Neural progenitor cell (in vitro differentiated cells): Measurements from ENCODE around the gene DIS3L2. TPM values are rescaled to one million over a fixed set of nuclear protein-coding genes. Genes with fewer than 3 reads are reported as not detected.
"Not testable (repeated sequence)": the region's sequence is repeated elsewhere in the genome, so short reads cannot be mapped to it uniquely, and the experiment has no call there.

Source experiments
- DNase-seq: peaks from one replicate; pipeline ENCODE4 v3.0.0-alpha.2; 2016; ENCODE audit warnings: low spot score
- H2AFZ ChIP-seq: fragments of 200-600 bp; sonication (generic); replicated peaks from 2 replicates; pipeline ENCODE4 v1.6.1; 2016; ENCODE audit warnings: antibody characterized with exemption
- H3F3A ChIP-seq: fragments of 200-600 bp; sonication (generic); 2 replicates; pipeline ENCODE4 v1.6.1; 2016; ENCODE audit warnings: antibody characterized with exemption, low read depth
- H3K27ac ChIP-seq: fragments of 200-600 bp; sonication (generic); 2 replicates; pipeline ENCODE4 v1.5.1; 2016; ENCODE audit warnings: mild to moderate bottlenecking
- H3K27me3 ChIP-seq: fragments of 200-600 bp; sonication (generic); 2 replicates; pipeline ENCODE4 v1.6.1; 2016; ENCODE audit warnings: mild to moderate bottlenecking, moderate library complexity
- H3K36me3 ChIP-seq: fragments of 200-600 bp; sonication (generic); 2 replicates; pipeline ENCODE4 v1.5.1; 2016
- H3K4me1 ChIP-seq: fragments of 200-600 bp; sonication (generic); 2 replicates; pipeline ENCODE4 v1.6.1; 2016; ENCODE audit warnings: mixed run types
- H3K4me2 ChIP-seq: fragments of 200-600 bp; sonication (generic); 2 replicates; pipeline ENCODE4 v1.6.1; 2016
- H3K4me3 ChIP-seq: fragments of 200-600 bp; sonication (generic); 2 replicates; pipeline ENCODE4 v1.5.1; 2016
- H3K79me2 ChIP-seq: fragments of 200-600 bp; sonication (generic); 2 replicates; pipeline ENCODE4 v1.6.1; 2016; ENCODE audit warnings: low read depth
- H3K9ac ChIP-seq: fragments of 200-600 bp; sonication (generic); 2 replicates; pipeline ENCODE4 v1.6.1; 2016
- H3K9me3 ChIP-seq: fragments of 200-600 bp; sonication (generic); 2 replicates; pipeline ENCODE4 v1.5.1; 2016; ENCODE audit warnings: low read depth
- H4K20me1 ChIP-seq: fragments of 200-600 bp; sonication (generic); 2 replicates; pipeline ENCODE4 v1.6.1; 2016; ENCODE audit warnings: low read depth
- H3K27ac Mint-ChIP-seq: 3 replicates; pipeline ENCODE4 v1.8.0; 2021; ENCODE audit warnings: mixed read lengths
- H3K27me3 Mint-ChIP-seq: 2 replicates; pipeline ENCODE4 v1.8.0; 2022; ENCODE audit warnings: low read depth, mild to moderate bottlenecking, inconsistent platforms, moderate library complexity, mixed read lengths; ENCODE audit not compliant: insufficient read depth
- H3K36me3 Mint-ChIP-seq: 3 replicates; pipeline ENCODE4 v1.8.0; 2021; ENCODE audit warnings: mixed read lengths
- H3K4me1 Mint-ChIP-seq: 3 replicates; pipeline ENCODE4 v1.8.0; 2021; ENCODE audit warnings: mixed read lengths
- H3K4me3 Mint-ChIP-seq: 3 replicates; pipeline ENCODE4 v1.8.0; 2021; ENCODE audit warnings: mild to moderate bottlenecking, moderate library complexity, mixed read lengths
- H3K9me3 Mint-ChIP-seq: 3 replicates; pipeline ENCODE4 v1.8.0; 2020; ENCODE audit warnings: mixed read lengths
- EZH2 ChIP-seq: fragments of 200-600 bp; sonication (generic); IDR thresholded peaks from 2 replicates; pipeline ENCODE4 v1.6.1; 2017; ENCODE audit warnings: antibody characterized with exemption, mild to moderate bottlenecking, moderate library complexity
- EZH2phosphoT487 ChIP-seq: fragments of 200-600 bp; sonication (generic); IDR thresholded peaks from 2 replicates; pipeline ENCODE4 v1.6.1; 2017; ENCODE audit warnings: antibody characterized with exemption
- total RNA-seq: library from RNA; depleted of rRNA; stranded (reverse); fragments of >200 nt; gene quantifications from 2 replicates; pipeline ENCODE4 v1.2.3, GENCODE V29; 2015; ENCODE audit warnings: low replicate concordance
- TF ChIP-seq, protein P1 (sequence below): fragments of 200-600 bp; sonication (generic); IDR thresholded peaks from 2 replicates; pipeline ENCODE4 v1.5.1; 2017; ENCODE audit warnings: antibody characterized with exemption, mild to moderate bottlenecking

Gene DIS3L2
- total RNA-seq, 1 donor from 2014 or later, result 23.2 TPM

DNA sequence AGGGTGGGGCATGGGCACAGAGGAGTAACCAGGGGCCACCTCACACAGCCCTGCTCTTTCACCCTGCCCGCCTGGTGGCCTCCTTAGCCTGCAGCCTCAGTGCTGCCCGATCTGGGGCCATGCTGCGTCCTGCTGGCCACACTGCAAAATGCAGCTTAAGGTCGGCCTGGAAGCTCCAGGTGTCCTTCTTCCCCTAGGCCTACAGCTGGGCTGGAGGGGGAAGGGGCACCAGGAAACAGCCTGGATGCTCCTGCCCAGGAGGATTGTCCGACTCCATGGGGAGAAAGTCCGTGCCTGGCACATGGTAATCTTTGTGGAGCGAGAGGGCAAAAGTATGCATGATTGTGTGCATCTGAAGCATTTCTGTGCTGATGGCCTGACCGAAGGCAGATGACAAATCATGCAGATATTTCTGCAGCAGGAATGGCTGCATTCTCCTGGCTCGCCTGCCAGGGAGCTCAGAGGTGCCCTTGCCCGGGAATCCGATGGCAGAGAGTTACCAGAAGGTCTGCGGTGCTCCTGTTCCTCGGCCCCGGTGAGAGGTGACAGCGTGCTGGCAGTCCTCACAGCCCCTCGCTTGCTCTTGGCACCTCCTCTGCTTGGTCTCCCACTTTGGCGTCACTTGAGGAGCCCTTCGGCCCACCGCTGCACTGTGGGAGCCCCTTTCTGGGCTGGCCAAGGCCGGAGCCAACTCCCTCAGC is 404.3 kb downstream of the DIS3L2 start:
- TF ChIP-seq, protein P1, sequence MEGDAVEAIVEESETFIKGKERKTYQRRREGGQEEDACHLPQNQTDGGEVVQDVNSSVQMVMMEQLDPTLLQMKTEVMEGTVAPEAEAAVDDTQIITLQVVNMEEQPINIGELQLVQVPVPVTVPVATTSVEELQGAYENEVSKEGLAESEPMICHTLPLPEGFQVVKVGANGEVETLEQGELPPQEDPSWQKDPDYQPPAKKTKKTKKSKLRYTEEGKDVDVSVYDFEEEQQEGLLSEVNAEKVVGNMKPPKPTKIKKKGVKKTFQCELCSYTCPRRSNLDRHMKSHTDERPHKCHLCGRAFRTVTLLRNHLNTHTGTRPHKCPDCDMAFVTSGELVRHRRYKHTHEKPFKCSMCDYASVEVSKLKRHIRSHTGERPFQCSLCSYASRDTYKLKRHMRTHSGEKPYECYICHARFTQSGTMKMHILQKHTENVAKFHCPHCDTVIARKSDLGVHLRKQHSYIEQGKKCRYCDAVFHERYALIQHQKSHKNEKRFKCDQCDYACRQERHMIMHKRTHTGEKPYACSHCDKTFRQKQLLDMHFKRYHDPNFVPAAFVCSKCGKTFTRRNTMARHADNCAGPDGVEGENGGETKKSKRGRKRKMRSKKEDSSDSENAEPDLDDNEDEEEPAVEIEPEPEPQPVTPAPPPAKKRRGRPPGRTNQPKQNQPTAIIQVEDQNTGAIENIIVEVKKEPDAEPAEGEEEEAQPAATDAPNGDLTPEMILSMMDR, result peak; percentile 56
- TF ChIP-seq EZH2phosphoT487, result no peak
- peak; percentile 67 for DNase-seq

DNA sequence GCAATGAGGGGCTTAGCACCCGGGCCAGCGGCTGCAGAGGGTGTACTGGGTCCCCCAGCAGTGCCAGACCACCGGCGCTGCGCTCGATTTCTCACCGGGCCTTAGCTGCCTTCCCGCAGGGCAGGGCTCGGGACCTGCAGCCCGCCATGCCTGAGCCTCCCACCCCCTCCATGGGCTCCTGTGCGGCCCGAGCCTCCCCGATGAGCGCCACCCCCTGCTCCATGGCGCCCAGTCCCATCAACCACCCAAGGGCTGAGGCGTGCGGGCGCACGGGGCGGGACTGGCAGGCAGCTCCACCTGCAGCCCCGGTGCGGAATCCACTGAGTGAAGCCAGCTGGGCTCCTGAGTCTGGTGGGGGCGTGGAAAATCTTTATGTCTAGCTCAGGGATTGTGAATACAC is 404.9 kb downstream of the DIS3L2 start:
- not testable (repeated sequence) for H3K27me3 Mint-ChIP-seq, H3K4me3 ChIP-seq, H3K9me3 Mint-ChIP-seq, H3K27ac Mint-ChIP-seq, H3K4me2 ChIP-seq, H2AFZ ChIP-seq, H4K20me1 ChIP-seq, H3K27ac ChIP-seq, DNase-seq, H3K36me3 ChIP-seq, H3K4me3 Mint-ChIP-seq, H3F3A ChIP-seq, H3K79me2 ChIP-seq, H3K9ac ChIP-seq, H3K36me3 Mint-ChIP-seq, H3K9me3 ChIP-seq, H3K27me3 ChIP-seq
- H3K4me1 Mint-ChIP-seq, result peaks cover 22% of the 10 kb centered on the region
- H3K4me1 ChIP-seq, result peaks cover 13% of the 10 kb centered on the region

More for the DNA sequence above, 404.3 kb downstream of the DIS3L2 start:
- H3K27ac ChIP-seq, result no peak overlapping the region
- no peaks in the 10 kb centered on the region for H3K27me3 ChIP-seq
- H4K20me1 ChIP-seq, result no peaks in the 10 kb centered on the region
- no peak overlapping the region for H3K4me3 ChIP-seq
- no peaks in the 10 kb centered on the region for H3K79me2 ChIP-seq
- Mint-ChIP-seq H3K9me3 (peaks cover 7% of the 10 kb centered on the region), H3K27ac (no peak overlapping the region), H3K36me3 (no peaks in the 10 kb centered on the region), H3K4me1 (peaks cover 22% of the 10 kb centered on the region), H3K4me3 (no peak overlapping the region), H3K27me3 (peaks cover 6% of the 10 kb centered on the region)
- H3F3A ChIP-seq, result no peaks in the 10 kb centered on the region
- no peaks in the 10 kb centered on the region for H3K36me3 ChIP-seq
- H3K9me3 ChIP-seq, result no peaks in the 10 kb centered on the region
- H3K4me2 ChIP-seq, result no peak overlapping the region
- H3K9ac ChIP-seq, result no peak overlapping the region
- peaks cover 13% of the 10 kb centered on the region for H3K4me1 ChIP-seq
- H2AFZ ChIP-seq, result no peak overlapping the region

DNA sequence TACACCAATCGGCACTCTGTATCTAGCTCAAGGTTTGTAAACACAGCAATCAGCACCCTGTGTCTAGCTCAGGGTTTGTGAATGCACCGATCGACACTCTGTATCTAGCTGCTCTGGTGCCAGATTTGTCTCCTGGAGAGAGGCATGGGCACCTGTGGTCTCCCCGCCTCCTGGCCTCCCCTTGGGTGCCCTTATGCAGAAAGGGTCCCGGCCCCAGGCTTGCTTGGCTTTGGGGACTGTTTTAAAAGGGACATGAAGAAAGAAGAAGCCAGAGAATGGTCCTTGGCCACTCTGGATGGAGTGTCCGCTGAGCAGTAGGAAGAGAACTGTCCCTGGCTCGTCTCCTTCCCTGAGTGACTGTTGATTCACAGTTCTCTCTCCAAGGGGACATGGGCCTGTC is 405.5 kb downstream of the DIS3L2 start:
- Histone ChIP-seq H3K27ac (no peak overlapping the region), H2AFZ (no peak overlapping the region), H3K4me2 (no peak overlapping the region), H3K4me3 (no peak overlapping the region), H4K20me1 (no peaks in the 10 kb centered on the region), H3F3A (no peaks in the 10 kb centered on the region), H3K9me3 (no peaks in the 10 kb centered on the region), H3K4me1 (peaks cover 13% of the 10 kb centered on the region), H3K36me3 (no peaks in the 10 kb centered on the region), H3K27me3 (no peaks in the 10 kb centered on the region), H3K79me2 (no peaks in the 10 kb centered on the region), H3K9ac (no peak overlapping the region)
- Mint-ChIP-seq H3K27ac (peak overlapping the region; percentile 37), H3K36me3 (no peaks in the 10 kb centered on the region), H3K9me3 (peaks cover 4% of the 10 kb centered on the region), H3K4me1 (peaks cover 22% of the 10 kb centered on the region), H3K4me3 (no peak overlapping the region), H3K27me3 (peaks cover 8% of the 10 kb centered on the region)
- TF ChIP-seq EZH2phosphoT487, result no peak
- TF ChIP-seq EZH2, result no peak
- TF ChIP-seq, protein P1, result no peak
- DNase-seq, result no peak

DNA sequence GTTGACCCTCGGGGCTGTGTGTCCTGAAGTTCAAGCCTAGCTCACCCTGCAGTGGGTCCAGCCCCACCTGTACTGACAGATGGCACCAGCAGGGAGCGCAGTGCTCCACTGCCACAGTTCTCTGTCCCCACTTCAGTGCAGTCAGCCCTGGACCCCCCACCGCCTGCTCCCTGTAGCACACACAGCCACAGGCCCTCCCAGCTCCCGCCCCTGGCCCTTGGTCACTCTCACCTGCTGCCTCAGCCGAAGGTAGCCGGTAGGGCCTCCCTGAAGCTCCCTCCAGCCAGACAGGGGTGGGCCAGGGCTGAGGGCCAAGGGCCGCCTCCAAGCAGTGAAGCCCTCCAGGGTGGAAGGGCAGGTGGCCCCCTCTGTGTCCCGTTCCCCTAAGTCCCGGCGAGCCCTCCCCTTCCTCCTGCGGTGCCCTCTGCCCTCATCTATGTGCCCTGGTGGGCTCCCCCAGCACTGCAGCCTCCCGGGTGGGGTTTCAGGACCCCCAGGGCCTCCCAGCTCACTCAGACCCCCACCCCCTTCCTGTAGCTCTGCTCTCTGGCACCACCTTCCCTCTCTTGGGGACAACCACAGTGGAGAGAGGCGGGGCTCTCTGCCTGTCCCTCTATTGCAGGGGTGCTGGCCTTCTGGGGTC is 406.2 kb downstream of the DIS3L2 start:
- peak; percentile 55 for DNase-seq
- Histone ChIP-seq H3F3A (no peaks in the 10 kb centered on the region), H3K27ac (no peak overlapping the region), H3K27me3 (no peaks in the 10 kb centered on the region), H3K79me2 (no peaks in the 10 kb centered on the region), H3K9ac (no peak overlapping the region), H3K4me1 (peaks cover 13% of the 10 kb centered on the region), H2AFZ (no peak overlapping the region), H3K36me3 (no peaks in the 10 kb centered on the region), H3K4me3 (no peak overlapping the region), H4K20me1 (no peaks in the 10 kb centered on the region), H3K4me2 (no peak overlapping the region), H3K9me3 (no peaks in the 10 kb centered on the region)
- no peak overlapping the region for H3K27ac Mint-ChIP-seq
- no peaks in the 10 kb centered on the region for H3K9me3 Mint-ChIP-seq
- H3K36me3 Mint-ChIP-seq, result no peaks in the 10 kb centered on the region
- H3K4me1 Mint-ChIP-seq, result peaks cover 22% of the 10 kb centered on the region
- TF ChIP-seq EZH2phosphoT487, result no peak
- TF ChIP-seq EZH2, result no peak
- TF ChIP-seq, protein P1, result peak; percentile 47
- H3K27me3 Mint-ChIP-seq, result peaks cover 11% of the 10 kb centered on the region
- H3K4me3 Mint-ChIP-seq, result no peak overlapping the region
